Panc1 (cell line): ENCODE results near the gene TMEM123. TPM values are rescaled to one million over a fixed set of nuclear protein-coding genes. Genes with fewer than 3 reads are reported as not detected.
"Not testable (repeated sequence)": the region's sequence is repeated elsewhere in the genome, so short reads cannot be mapped to it uniquely, and the experiment has no call there.

ENCODE experiments used
- ATAC-seq: fragments of 200-7000 bp; cut with Tn5 transposase; 2 replicates; pipeline ENCODE4 v1.9.1; 2020; ENCODE audit warnings: mild to moderate bottlenecking, moderate library complexity
- BruUV-seq: library from RNA; stranded (reverse); fragments of 400-500 nt; replicated peaks from 2 replicates; lab custom pipeline; 2021; lab: Mats Ljungman, UMichigan
- CTCF ChIA-PET: fragments of 300-600 bp; sonication (Branson Sonifier 250); formaldehyde crosslinking; loops from one replicate; lab custom pipeline; 2022; ENCODE audit warnings: antibody characterized with exemption; lab: Charles Lee
- POLR2A ChIA-PET: fragments of 300-600 bp; sonication (Branson Sonifier 250); formaldehyde crosslinking; loops from one replicate; lab custom pipeline; 2022; ENCODE audit warnings: antibody characterized with exemption; lab: Charles Lee
- DNase-seq: peaks from one replicate; pipeline ENCODE4 v3.0.0-alpha.2; 2010; ENCODE audit warnings: low read depth, low spot score
- H3K27ac ChIP-seq: 2 replicates; pipeline ENCODE4 v1.5.1; 2011; ENCODE audit warnings: mild to moderate bottlenecking, low read length, inconsistent platforms
- H3K27me3 ChIP-seq: fragments of 200-500 bp; sonication (Bioruptor generic); 2 replicates; pipeline ENCODE4 v1.6.0; 2014; ENCODE audit warnings: low read length, inconsistent platforms; ENCODE audit not compliant: control insufficient read depth, insufficient read depth
- H3K36me3 ChIP-seq: fragments of 200-500 bp; sonication (Bioruptor generic); 2 replicates; pipeline ENCODE4 v1.5.1; 2014; ENCODE audit warnings: inconsistent platforms, mild to moderate bottlenecking, low read length, moderate library complexity; ENCODE audit not compliant: control insufficient read depth, insufficient read depth
- H3K4me1 ChIP-seq: 2 replicates; pipeline ENCODE4 v1.5.1; 2011; ENCODE audit warnings: inconsistent platforms, mild to moderate bottlenecking, low read length, moderate library complexity; ENCODE audit not compliant: control insufficient read depth, insufficient read depth
- H3K4me3 ChIP-seq, 2 experiments: 2 replicates each; pipeline ENCODE4 v1.5.1; 2011 to 2012; ENCODE audit warnings: low read depth in 2 of 2, low read length in 2 of 2, mild to moderate bottlenecking in 2 of 2, inconsistent platforms in 1 of 2, moderate library complexity in 1 of 2
- H3K9me3 ChIP-seq: fragments of 200-500 bp; sonication (Bioruptor generic); 2 replicates; pipeline ENCODE4 v1.5.1; 2014; ENCODE audit warnings: low read depth, mild to moderate bottlenecking, inconsistent platforms, low read length, moderate library complexity; ENCODE audit not compliant: control insufficient read depth, insufficient read depth
- CTCF ChIP-seq: fragments of 450-650 bp; IDR thresholded peaks from 2 replicates; pipeline ENCODE4 v1.5.1; 2017; ENCODE audit warnings: mild to moderate bottlenecking
- POLR2AphosphoS5 ChIP-seq: IDR thresholded peaks from 2 replicates; pipeline ENCODE4 v1.6.1; 2012; ENCODE audit warnings: mild to moderate bottlenecking, low read depth, low read length, moderate library complexity
- in situ Hi-C: cut with HindIII; loops from 2 replicates; pipeline ENCODE4 v1.10.0; 2016; ENCODE audit warnings: low sequenced_read_pairs, low pct_unique_long_range_greater_than_20kb
- intact Hi-C: fragments of 100-400 bp; cut with micrococcal nuclease; formaldehyde crosslinking; loops from one replicate; pipeline ENCODE4 v1.10.0; 2022; ENCODE audit not compliant: unreplicated experiment
- total RNA-seq: library from RNA; stranded (reverse); gene quantifications from one replicate; pipeline ENCODE4 v1.2.1, GENCODE V29; 2021; ENCODE audit not compliant: unreplicated experiment

TMEM123 gene
- total RNA-seq, 1 experiment from 2014 or later, result 383 TPM

- no TSS peak for BruUV-seq
- Histone ChIP-seq H3K9me3 (no peaks in the 10 kb centered on the region), H3K27ac (peak overlapping the region; percentile 98), H3K27me3 (no peaks in the 10 kb centered on the region), H3K4me3 (no peak overlapping the region), H3K36me3 (peaks cover 23% of the 10 kb centered on the region), H3K4me1 (peaks cover 56% of the 10 kb centered on the region)
- POLR2A ChIA-PET, result no interaction called here
- intact Hi-C loops (no loop called here), in situ Hi-C loops (no loop called here)
- TF ChIP-seq CTCF (no peak), POLR2AphosphoS5 (peak; percentile 31; the same call in 1 of the 2 replicates)
- DNase-seq (no peak), ATAC-seq (peak; percentile 86)
- CTCF ChIA-PET, result no interaction called here
Observed at GRCh38 chr11:102446606-102447005, 6.0 kb downstream of the TMEM123 start.

- peaks cover 23% of the 10 kb centered on the region for H3K36me3 ChIP-seq
- H3K27me3 ChIP-seq, POLR2A ChIA-PET, H3K4me3 ChIP-seq, H3K9me3 ChIP-seq, DNase-seq, CTCF ChIA-PET, intact Hi-C loops, in situ Hi-C loops, H3K27ac ChIP-seq, ATAC-seq, BruUV-seq: not testable (repeated sequence)
- peaks cover 46% of the 10 kb centered on the region for H3K4me1 ChIP-seq
Observed at GRCh38 chr11:102444693-102445092, 7.9 kb downstream of the TMEM123 start.

GRCh38 chr11:102444142-102444541 lies 8.4 kb downstream of the TMEM123 start:
- CTCF ChIA-PET, in situ Hi-C loops, DNase-seq, H3K27ac ChIP-seq, ATAC-seq, POLR2A ChIA-PET, BruUV-seq, intact Hi-C loops, H3K27me3 ChIP-seq, H3K9me3 ChIP-seq, H3K4me3 ChIP-seq: not testable (repeated sequence)
- Histone ChIP-seq H3K36me3 (peaks cover 23% of the 10 kb centered on the region), H3K4me1 (peaks cover 40% of the 10 kb centered on the region)

GRCh38 chr11:102439063-102439363 lies 13.6 kb downstream of the TMEM123 start:
- POLR2A ChIA-PET, BruUV-seq, H3K4me3 ChIP-seq, CTCF ChIA-PET, H3K36me3 ChIP-seq, DNase-seq, intact Hi-C loops, H3K9me3 ChIP-seq, in situ Hi-C loops, H3K27me3 ChIP-seq: not testable (repeated sequence)
- Histone ChIP-seq H3K27ac (peak overlapping the region; percentile 41; the same call in 1 of the 2 replicates), H3K4me1 (peaks cover 14% of the 10 kb centered on the region)
- peak; percentile 56 for ATAC-seq
